ENCODE results near the gene HEPH.

GRCh38 chrX:66130469-66130868 lies 33.6 kb upstream of the HEPH start:
- TF ChIP-seq CTCF (conservative IDR thresholded peaks at IDR 0.05; ENCODE audit: low read length) (no peak), EZH2phosphoT487 (IDR thresholded peaks at IDR 0.05; ENCODE audit: borderline replicate concordance) (no peak)

Data from Loucy (cell line).